K562 (cell line): Measurements from ENCODE around the gene PPP1R3E. TPM values are rescaled to one million over a fixed set of nuclear protein-coding genes. Genes with fewer than 3 reads are reported as not detected.

Experiments used
- E2F8 ChIP-seq: fragments of 450-650 bp; IDR thresholded peaks from 2 replicates; pipeline ENCODE4 v1.7.1; 2018; ENCODE audit warnings: mild to moderate bottlenecking, low read depth; ENCODE audit not compliant: partially characterized antibody
- GTF2E2 ChIP-seq: fragments of 200-800 bp; sonication (Bioruptor generic); IDR thresholded peaks from 2 replicates; pipeline ENCODE4 v1.6.1; 2016; ENCODE audit warnings: missing genetic modification characterization, missing compliant biosample characterization
- HDAC3 ChIP-seq: fragments of 450-650 bp; IDR thresholded peaks from 2 replicates; pipeline ENCODE4 v1.6.1; 2018; ENCODE audit warnings: borderline replicate concordance, mild to moderate bottlenecking, moderate library complexity; ENCODE audit not compliant: partially characterized antibody
- NKRF ChIP-seq: fragments of 450-650 bp; IDR thresholded peaks from 2 replicates; pipeline ENCODE4 v1.6.1; 2016; ENCODE audit warnings: borderline replicate concordance
- POU5F1 ChIP-seq: fragments of 150-350 bp; IDR thresholded peaks from 2 replicates; pipeline ENCODE4 v1.6.1; 2014; ENCODE audit warnings: borderline replicate concordance, low read length, low read depth, mild to moderate bottlenecking; ENCODE audit not compliant: partially characterized antibody
- RAD21 ChIP-seq, 2 experiments: fragments of 250-450 bp in 1 of 2; fragments of 450-650 bp in 1 of 2; sonication (Bioruptor Pico) in 1 of 2; formaldehyde crosslinking in 1 of 2; IDR thresholded peaks in 1 of 2; conservative IDR thresholded peaks in 1 of 2; 2 replicates each; pipeline versions ENCODE4 v1.4.0 to v1.8.0; 2020 to 2022; ENCODE audit warnings: mild to moderate bottlenecking in 2 of 2, moderate library complexity in 1 of 2
- SMAD4 ChIP-seq: fragments of 250-450 bp; sonication (Bioruptor Pico); conservative IDR thresholded peaks from 2 replicates; pipeline ENCODE4 v1.8.0; 2021; ENCODE audit warnings: inconsistent platforms, mild to moderate bottlenecking, moderate library complexity
- SMARCE1 ChIP-seq: fragments of 450-650 bp; IDR thresholded peaks from 2 replicates; pipeline ENCODE4 v1.7.1; 2016; ENCODE audit warnings: mild to moderate bottlenecking
- SUPT5H ChIP-seq: fragments of 450-650 bp; IDR thresholded peaks from 2 replicates; pipeline ENCODE4 v1.6.1; 2016
- ZNF274 ChIP-seq: IDR thresholded peaks from 2 replicates; pipeline ENCODE4 v1.6.1; 2011; ENCODE audit warnings: low read depth, mild to moderate bottlenecking, low read length, moderate library complexity, borderline replicate concordance
- polyA plus RNA-seq, 8 experiments: library from polyadenylated mRNA; depleted of rRNA in 4 of 8; stranded (reverse) in 5 of 8; unstranded in 3 of 8; fragments of >200 nt; fragmentation: Nextera tagmentation in 2 of 8; fragmentation: Illumina TruSeq in 1 of 8; extraction: Ambion mirVana in 2 of 8; extraction: Trizol in 1 of 8; gene quantifications; 2 replicates each; pipeline versions ENCODE4 v1.2.1 to v1.2.3, GENCODE V29; 2011 to 2014; ENCODE audit warnings: inconsistent platforms in 1 of 8, missing spikeins in 1 of 8
- total RNA-seq, 7 experiments: library from RNA; depleted of rRNA in 6 of 7; stranded (reverse); fragments of >200 nt in 6 of 7; fragmentation: Illumina TruSeq in 2 of 7; extraction: Trizol in 2 of 7; gene quantifications; 2 replicates each; pipeline versions ENCODE4 v1.2.1 to v1.2.3, GENCODE V29; 2011 to 2021; ENCODE audit warnings: low replicate concordance in 1 of 7
- TF ChIP-seq, protein P1 (sequence below): sonication (generic); formaldehyde crosslinking; IDR thresholded peaks from 2 replicates; pipeline ENCODE4 v1.8.0; 2022; ENCODE audit warnings: mild to moderate bottlenecking, missing genetic modification reagents

Gene PPP1R3E
- total and polyA plus RNA-seq, 9 of the 15 experiments (the other 6 are each of a cell fraction or from before 2014, with no cell fraction given) = 3.2 to 18.4 (median 7.6) TPM

DNA sequence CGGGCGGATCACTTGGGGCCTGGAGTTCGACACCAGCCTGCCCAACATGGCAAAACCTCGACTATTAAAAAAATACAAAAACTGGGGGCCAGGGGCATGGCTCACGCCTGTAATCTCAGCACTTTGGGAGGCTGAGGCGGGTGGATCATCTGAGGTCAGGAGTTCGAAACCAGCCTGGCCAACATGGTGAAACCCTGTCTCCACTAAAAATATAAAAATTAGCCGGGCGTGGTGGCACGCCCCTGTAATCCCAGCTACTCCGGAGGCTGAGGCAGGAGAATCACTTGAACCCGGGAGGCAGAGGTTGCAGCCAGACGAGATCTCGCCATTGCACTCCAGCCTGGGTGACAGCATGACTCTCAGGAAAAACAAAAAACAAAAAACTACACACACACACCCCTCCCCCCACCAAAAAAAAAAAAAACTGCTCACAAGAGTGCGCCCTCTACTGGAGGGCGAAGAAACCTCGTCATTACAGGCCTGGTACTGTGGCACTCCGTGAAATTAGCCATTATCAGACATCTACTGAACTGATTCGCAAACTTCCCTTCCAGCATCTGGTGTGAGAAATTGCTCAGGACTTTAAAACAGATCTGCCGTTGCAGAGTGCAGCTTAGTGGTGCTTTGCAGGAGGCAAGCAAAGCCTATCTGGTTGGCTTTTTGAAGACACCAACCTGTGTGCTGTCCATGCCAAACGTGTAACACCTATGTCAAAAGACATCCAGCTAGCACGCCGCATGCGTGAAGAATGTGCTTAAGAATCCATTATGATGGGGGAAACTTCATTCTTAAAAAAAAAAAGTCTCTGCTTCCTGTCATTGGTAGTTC, 7.7 kb downstream of the PPP1R3E start (continued):
- TF ChIP-seq RAD21 (CRISPR knock-in tag; conservative IDR thresholded peaks at IDR 0.05 in 1 of 2, IDR thresholded peaks at IDR 0.05 in 1 of 2) = peak in 1 of 2 experiments; percentile 48; a peak in 3 of 4 replicates
- peak; percentile 44; the same call in 1 of the 2 replicates for TF ChIP-seq SUPT5H
- TF ChIP-seq, protein P1, sequence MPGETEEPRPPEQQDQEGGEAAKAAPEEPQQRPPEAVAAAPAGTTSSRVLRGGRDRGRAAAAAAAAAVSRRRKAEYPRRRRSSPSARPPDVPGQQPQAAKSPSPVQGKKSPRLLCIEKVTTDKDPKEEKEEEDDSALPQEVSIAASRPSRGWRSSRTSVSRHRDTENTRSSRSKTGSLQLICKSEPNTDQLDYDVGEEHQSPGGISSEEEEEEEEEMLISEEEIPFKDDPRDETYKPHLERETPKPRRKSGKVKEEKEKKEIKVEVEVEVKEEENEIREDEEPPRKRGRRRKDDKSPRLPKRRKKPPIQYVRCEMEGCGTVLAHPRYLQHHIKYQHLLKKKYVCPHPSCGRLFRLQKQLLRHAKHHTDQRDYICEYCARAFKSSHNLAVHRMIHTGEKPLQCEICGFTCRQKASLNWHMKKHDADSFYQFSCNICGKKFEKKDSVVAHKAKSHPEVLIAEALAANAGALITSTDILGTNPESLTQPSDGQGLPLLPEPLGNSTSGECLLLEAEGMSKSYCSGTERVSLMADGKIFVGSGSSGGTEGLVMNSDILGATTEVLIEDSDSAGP (CRISPR knock-in tag) = no peak
- TF ChIP-seq SMARCE1 = 0 out of 2 replicates have a peak, but pooled peaks have one; percentile 65
- no peak for TF ChIP-seq ZNF274
- peak; percentile 77 for TF ChIP-seq E2F8
- no peak for TF ChIP-seq GTF2E2 (tag)
- TF ChIP-seq SMAD4 (CRISPR knock-in tag) = peak; percentile 55
- no peak for TF ChIP-seq HDAC3
- TF ChIP-seq POU5F1 = no peak
- TF ChIP-seq NKRF = peak; percentile 19; the same call in 1 of the 2 replicates
